HCT116 (cell line): ENCODE measurements around the gene RIC8B. TPM values are rescaled to one million over a fixed set of nuclear protein-coding genes. Genes with fewer than 3 reads are reported as not detected.

Experiments used
- ATAC-seq: fragments of 200-7000 bp; cut with Tn5 transposase; 2 replicates; pipeline ENCODE4 v1.9.1; 2020; ENCODE audit warnings: mild to moderate bottlenecking, moderate library complexity
- BruUV-seq: library from RNA; stranded (reverse); fragments of 400-500 nt; replicated peaks from 2 replicates; lab custom pipeline; 2021; lab: Mats Ljungman, UMichigan
- CTCF ChIA-PET: fragments of 300-600 bp; sonication (Branson Sonifier 250); formaldehyde crosslinking; loops from one replicate; lab custom pipeline; 2021; ENCODE audit warnings: antibody characterized with exemption; lab: Charles Lee
- POLR2A ChIA-PET: fragments of 300-600, 350-600 bp; sonication (Branson Sonifier 250); formaldehyde crosslinking; loops from one replicate; lab custom pipeline; 2021; ENCODE audit warnings: antibody characterized with exemption; lab: Charles Lee
- RAD21 ChIA-PET, 2 experiments: fragments of 300-600 bp; sonication (Branson Sonifier 250); formaldehyde crosslinking; loops; one replicate each; lab custom pipeline; 2023; ENCODE audit warnings: low total read pairs in 2 of 2; ENCODE audit not compliant: uncharacterized antibody in 2 of 2, unreplicated experiment in 2 of 2, low non-redundant PET in 1 of 2; lab: Charles Lee
- DNase-seq: peaks from one replicate; pipeline ENCODE4 v3.0.0-alpha.2; 2010; ENCODE audit warnings: low read depth, low spot score
- H2AFZ ChIP-seq: fragments of 200-600 bp; shearing (Covaris generic), sonication (generic); 2 replicates; pipeline ENCODE4 v1.6.1; 2017; ENCODE audit warnings: low read depth, mixed run types, mixed read lengths, antibody characterized with exemption, low read length; ENCODE audit not compliant: poor library complexity, severe bottlenecking
- H3K27ac ChIP-seq: 2 replicates; pipeline ENCODE4 v1.5.1; 2012; ENCODE audit warnings: low read depth, low read length
- H3K27me3 ChIP-seq: fragments of 200-600 bp; sonication (generic); 2 replicates; pipeline ENCODE4 v1.6.1; 2016; ENCODE audit warnings: mixed run types, low read length, mixed read lengths; ENCODE audit not compliant: insufficient read depth
- H3K36me3 ChIP-seq, 2 experiments: fragments of 200-500 bp in 1 of 2; fragments of 200-600 bp in 1 of 2; sonication (Bioruptor generic) in 1 of 2; sonication (generic) in 1 of 2; 2 replicates each; pipeline versions ENCODE4 v1.5.1 to v1.6.1; 2014 to 2016; ENCODE audit warnings: low read length in 2 of 2, inconsistent platforms in 1 of 2, mixed read lengths in 1 of 2, mixed run types in 1 of 2; ENCODE audit not compliant: insufficient read depth in 2 of 2, control insufficient read depth in 1 of 2
- H3K4me1 ChIP-seq, 2 experiments: fragments of 200-600 bp in 1 of 2; sonication (generic) in 1 of 2; 2 replicates each; pipeline versions ENCODE4 v1.5.1 to v1.6.1; 2012 to 2017; ENCODE audit warnings: low read length in 2 of 2, inconsistent platforms in 1 of 2, mild to moderate bottlenecking in 1 of 2, mixed read lengths in 1 of 2, mixed run types in 1 of 2, moderate library complexity in 1 of 2; ENCODE audit not compliant: insufficient read depth in 2 of 2, control insufficient read depth in 1 of 2
- H3K4me2 ChIP-seq: fragments of 200-600 bp; sonication (generic); 2 replicates; pipeline ENCODE4 v1.6.1; 2017; ENCODE audit warnings: mixed run types, low read length, mixed read lengths
- H3K4me3 ChIP-seq, 2 experiments: fragments of 200-600 bp in 1 of 2; sonication (generic) in 1 of 2; replicated peaks in 1 of 2; 2 replicates each; pipeline ENCODE4 v1.5.1; 2011 to 2016; ENCODE audit warnings: low read length in 2 of 2, control low read depth in 1 of 2, low read depth in 1 of 2, mild to moderate bottlenecking in 1 of 2, mixed read lengths in 1 of 2, mixed run types in 1 of 2
- H3K79me2 ChIP-seq: fragments of 200-600 bp; sonication (generic); 2 replicates; pipeline ENCODE4 v1.6.1; 2017; ENCODE audit warnings: mild to moderate bottlenecking, mixed run types, low read length, moderate library complexity, mixed read lengths; ENCODE audit not compliant: insufficient read depth
- H3K9ac ChIP-seq: fragments of 200-600 bp; sonication (generic); 2 replicates; pipeline ENCODE4 v1.6.1; 2016; ENCODE audit warnings: low read length, mixed read lengths
- H3K9me2 ChIP-seq: fragments of 200-600 bp; sonication (generic), shearing (Covaris generic); 2 replicates; pipeline ENCODE4 v1.6.1; 2017; ENCODE audit warnings: mixed run types, mild to moderate bottlenecking, moderate library complexity; ENCODE audit not compliant: insufficient read depth
- H3K9me3 ChIP-seq, 2 experiments: fragments of 200-500 bp in 1 of 2; fragments of 200-600 bp in 1 of 2; sonication (Bioruptor generic) in 1 of 2; sonication (generic) in 1 of 2; 2 replicates each; pipeline ENCODE4 v1.6.1; 2014 to 2017; ENCODE audit warnings: low read length in 2 of 2, mixed read lengths in 2 of 2, inconsistent platforms in 1 of 2, low read depth in 1 of 2, mild to moderate bottlenecking in 1 of 2, mixed run types in 1 of 2, moderate library complexity in 1 of 2; ENCODE audit not compliant: control insufficient read depth in 1 of 2, insufficient read depth in 1 of 2
- H4K20me1 ChIP-seq: fragments of 200-600 bp; sonication (generic), shearing (Covaris generic); 2 replicates; pipeline ENCODE4 v1.6.1; 2017; ENCODE audit warnings: mixed run types, mild to moderate bottlenecking, moderate library complexity; ENCODE audit not compliant: insufficient read depth
- CBX3 ChIP-seq: IDR thresholded peaks from 2 replicates; pipeline ENCODE4 v1.6.1; 2012; ENCODE audit warnings: low read depth
- CEBPB ChIP-seq: IDR thresholded peaks from 2 replicates; pipeline ENCODE4 v1.6.1; 2012; ENCODE audit warnings: low read depth
- CTCF ChIP-seq, 3 experiments: fragments of 200-600 bp in 1 of 3; sonication (generic) in 1 of 3; IDR thresholded peaks in 2 of 3; conservative IDR thresholded peaks in 1 of 3; 2 replicates each; pipeline ENCODE4 v1.5.1; 2012 to 2017; ENCODE audit warnings: low read depth in 2 of 3, low read length in 2 of 3, antibody characterized with exemption in 1 of 3, borderline replicate concordance in 1 of 3, control low read depth in 1 of 3, mild to moderate bottlenecking in 1 of 3, mixed read lengths in 1 of 3, mixed run types in 1 of 3, moderate library complexity in 1 of 3; ENCODE audit not compliant: insufficient read depth in 1 of 3
- EGR1 ChIP-seq: IDR thresholded peaks from 2 replicates; pipeline ENCODE4 v1.6.1; 2012; ENCODE audit warnings: low read depth
- ELF1 ChIP-seq: IDR thresholded peaks from 2 replicates; pipeline ENCODE4 v1.6.1; 2012; ENCODE audit warnings: low read depth, borderline replicate concordance
- EZH2phosphoT487 ChIP-seq: fragments of 200-600 bp; IDR thresholded peaks from 2 replicates; pipeline ENCODE4 v1.6.1; 2018; ENCODE audit warnings: antibody characterized with exemption, borderline replicate concordance
- FOSL1 ChIP-seq: IDR thresholded peaks from 2 replicates; pipeline ENCODE4 v1.6.1; 2012; ENCODE audit warnings: low read depth
- JUND ChIP-seq: IDR thresholded peaks from 2 replicates; pipeline ENCODE4 v1.6.1; 2012
- MAX ChIP-seq: IDR thresholded peaks from 2 replicates; pipeline ENCODE4 v1.6.1; 2012
- POLR2AphosphoS5 ChIP-seq: IDR thresholded peaks from 2 replicates; pipeline ENCODE4 v1.6.1; 2011; ENCODE audit warnings: mild to moderate bottlenecking, low read depth, low read length, moderate library complexity
- RAD21 ChIP-seq: IDR thresholded peaks from 2 replicates; pipeline ENCODE4 v1.6.1; 2012; ENCODE audit warnings: low read depth, mild to moderate bottlenecking
- REST ChIP-seq: IDR thresholded peaks from 2 replicates; pipeline ENCODE4 v1.6.1; 2012; ENCODE audit warnings: low read depth
- SIN3A ChIP-seq: IDR thresholded peaks from 2 replicates; pipeline ENCODE4 v1.6.1; 2012; ENCODE audit warnings: low read depth
- SP1 ChIP-seq: IDR thresholded peaks from 2 replicates; pipeline ENCODE4 v1.6.1; 2012; ENCODE audit warnings: low read depth
- TCF7L2 ChIP-seq: IDR thresholded peaks from 2 replicates; pipeline ENCODE4 v1.7.0; 2011; ENCODE audit warnings: borderline replicate concordance, inconsistent platforms; ENCODE audit not compliant: insufficient read depth, insufficient read length; ENCODE audit errors: extremely low read depth
- YY1 ChIP-seq: IDR thresholded peaks from 2 replicates; pipeline ENCODE4 v1.6.1; 2011; ENCODE audit warnings: low read length, low read depth, moderate library complexity, mild to moderate bottlenecking; ENCODE audit not compliant: insufficient replicate concordance; ENCODE audit errors: extremely low read depth
- ZNF274 ChIP-seq: fragments of 200-500 bp; sonication (Bioruptor generic); IDR thresholded peaks from 2 replicates; pipeline ENCODE4 v1.6.1; 2014; ENCODE audit warnings: mild to moderate bottlenecking, low read depth, low read length, inconsistent platforms
- intact Hi-C: fragments of 100-400 bp; cut with micrococcal nuclease; formaldehyde crosslinking; loops from 2 replicates; pipeline ENCODE4 v1.10.0; 2022
- total RNA-seq: library from RNA; stranded (reverse); gene quantifications from one replicate; pipeline ENCODE4 v1.2.1, GENCODE V29; 2021; ENCODE audit not compliant: unreplicated experiment

The RIC8B gene
- total RNA-seq, 1 experiment from 2014 or later = 16.7 TPM

GRCh38 chr12:106918746-106919145 lies 144.3 kb downstream of the RIC8B start:
- no peaks in the 10 kb centered on the region for H3K9me2 ChIP-seq
- no peaks in the 10 kb centered on the region for H3K79me2 ChIP-seq
- no peaks in the 10 kb centered on the region for H4K20me1 ChIP-seq
- H3K4me3 ChIP-seq = no peak overlapping the region
- H3K9ac ChIP-seq = no peak overlapping the region
- peak; percentile 79 for ATAC-seq
- ChIA-PET POLR2A (interaction anchor here (1.2 kb wide), 1 partner anchor 560 kb away, joined by 4 read pairs; no protein-coding TSS in a partner anchor), CTCF (interaction anchor here (0.8 to 2.2 kb wide), 11 partner anchors 11 to 769 kb away, joined by 3 to 34 read pairs (median 3); partner anchors contain the start of gene POLR3B), RAD21 (interaction anchor here (0.7 to 1.1 kb wide), 2 partner anchors 561 to 691 kb away, joined by 3 to 6 read pairs; partner anchors contain the start of gene POLR3B (in 1 of the 2))
- intact Hi-C loops = loop anchor here (1.0 kb wide), 1 partner anchor 561 kb away; the partner anchor contains the start of gene POLR3B
- no peaks in the 10 kb centered on the region for H3K27me3 ChIP-seq
- no peaks in the 10 kb centered on the region for H3K9me3 ChIP-seq
- no peak overlapping the region for H3K27ac ChIP-seq
- H2AFZ ChIP-seq = no peak overlapping the region
- H3K36me3 ChIP-seq = no peaks in the 10 kb centered on the region
- H3K4me1 ChIP-seq = no peaks in the 10 kb centered on the region
- TF ChIP-seq YY1 (no peak), ELF1 (no peak), RAD21 (peak; percentile 88), REST (no peak), SP1 (no peak), JUND (no peak), CTCF (IDR thresholded peaks at IDR 0.05 in 2 of 3, conservative IDR thresholded peaks at IDR 0.05 in 1 of 3; ENCODE audit: borderline replicate concordance in 1 of 3, insufficient read depth in 1 of 3, low read depth in 2 of 3, low read length in 2 of 3) (peak; percentile 62 to 75 (median 71); a peak in 5 of 6 replicates), POLR2AphosphoS5 (no peak), EGR1 (no peak), EZH2phosphoT487 (no peak), ZNF274 (no peak), MAX (no peak), TCF7L2 (no peak), FOSL1 (no peak), CBX3 (no peak), CEBPB (no peak), SIN3A (no peak)
- DNase-seq = peak; percentile 6
- no peak overlapping the region for H3K4me2 ChIP-seq
- no TSS peak for BruUV-seq
